IMR-90 (cell line): ENCODE data around the gene ICAM1. TPM values are rescaled to one million over a fixed set of nuclear protein-coding genes. Genes with fewer than 3 reads are reported as not detected.

ENCODE experiments used
- ATAC-seq: fragments of 200-7000 bp; cut with Tn5 transposase; 2 replicates; pipeline ENCODE4 v1.9.1; 2020; ENCODE audit warnings: low read depth, mild to moderate bottlenecking, moderate library complexity
- BruUV-seq: library from RNA; stranded (reverse); fragments of 400-500 nt; replicated peaks from 2 replicates; lab custom pipeline; 2021; lab: Mats Ljungman, UMichigan
- CTCF ChIA-PET: fragments of 300-600 bp; formaldehyde crosslinking; extraction: SDS; loops from one replicate; lab custom pipeline; 2021; ENCODE audit warnings: antibody characterized with exemption; lab: Yijun Ruan, JAX
- POLR2A ChIA-PET: fragments of 300-600 bp; sonication (Branson Sonifier 250); formaldehyde crosslinking; loops from one replicate; lab custom pipeline; 2022; ENCODE audit warnings: antibody characterized with exemption; ENCODE audit not compliant: unreplicated experiment; lab: Charles Lee
- DNase-seq: peaks from one replicate; pipeline ENCODE4 v3.0.0; 2013
- H2AFZ ChIP-seq: replicated peaks from 2 replicates; pipeline ENCODE3; 2013; ENCODE audit warnings: low read length, mild to moderate bottlenecking; ENCODE audit not compliant: poor library complexity
- H2AK5ac ChIP-seq: 2 replicates; pipeline ENCODE4 v1.6.1; 2013; ENCODE audit warnings: low read depth, low read length, inconsistent platforms
- H2AK9ac ChIP-seq: replicated peaks from 2 replicates; pipeline ENCODE3; 2013; ENCODE audit warnings: mild to moderate bottlenecking, low read depth, low read length, moderate library complexity; ENCODE audit not compliant: poor library complexity
- H2BK120ac ChIP-seq: 2 replicates; pipeline ENCODE4 v1.6.1; 2013; ENCODE audit warnings: low read depth, low read length, inconsistent platforms
- H2BK15ac ChIP-seq: 3 replicates; pipeline ENCODE4 v1.6.1; 2013; ENCODE audit warnings: low read depth, low read length, inconsistent platforms
- H2BK20ac ChIP-seq: 2 replicates; pipeline ENCODE4 v1.6.1; 2013; ENCODE audit warnings: low read depth, mild to moderate bottlenecking, inconsistent platforms, low read length, moderate library complexity
- H2BK5ac ChIP-seq: 2 replicates; pipeline ENCODE4 v1.6.1; 2013; ENCODE audit warnings: mild to moderate bottlenecking, low read depth, low read length, inconsistent platforms; ENCODE audit not compliant: poor library complexity, severe bottlenecking
- H3K14ac ChIP-seq: replicated peaks from 2 replicates; pipeline ENCODE4 v1.6.1; 2013; ENCODE audit warnings: low read depth, low read length, inconsistent platforms
- H3K18ac ChIP-seq: 2 replicates; pipeline ENCODE4 v1.6.1; 2013; ENCODE audit warnings: low read depth, low read length, control low read depth
- H3K23ac ChIP-seq: 2 replicates; pipeline ENCODE4 v1.6.1; 2013; ENCODE audit warnings: low read depth, low read length, inconsistent platforms
- H3K27ac ChIP-seq: 2 replicates; pipeline ENCODE4 v1.5.1; 2013; ENCODE audit warnings: mild to moderate bottlenecking, control low read depth, low read length; ENCODE audit not compliant: insufficient read depth
- H3K27me3 ChIP-seq: 2 replicates; pipeline ENCODE4 v1.6.1; 2013; ENCODE audit warnings: low read length; ENCODE audit not compliant: control insufficient read depth, insufficient read depth
- H3K36me3 ChIP-seq: 2 replicates; pipeline ENCODE4 v1.6.1; 2013; ENCODE audit warnings: low read length, mixed read lengths; ENCODE audit not compliant: control insufficient read depth, insufficient read depth
- H3K4ac ChIP-seq: 2 replicates; pipeline ENCODE4 v1.6.1; 2013; ENCODE audit warnings: low read depth, low read length, inconsistent platforms
- H3K4me1 ChIP-seq: 2 replicates; pipeline ENCODE4 v1.6.1; 2013; ENCODE audit warnings: low read length, mixed read lengths; ENCODE audit not compliant: control insufficient read depth, insufficient read depth
- H3K4me2 ChIP-seq: 2 replicates; pipeline ENCODE4 v1.6.1; 2013; ENCODE audit warnings: low read depth, mild to moderate bottlenecking, control low read depth, low read length, moderate library complexity
- H3K4me3 ChIP-seq: 2 replicates; pipeline ENCODE4 v1.5.1; 2013; ENCODE audit warnings: low read depth, mild to moderate bottlenecking, control low read depth, low read length, moderate library complexity; ENCODE audit not compliant: insufficient read depth
- H3K56ac ChIP-seq: 2 replicates; pipeline ENCODE4 v1.6.1; 2013; ENCODE audit warnings: low read length, inconsistent platforms; ENCODE audit not compliant: insufficient read depth; ENCODE audit errors: extremely low read depth
- H3K79me1 ChIP-seq, 2 experiments: 2 replicates each; pipeline ENCODE4 v1.6.1; 2013; ENCODE audit warnings: low read length in 2 of 2, inconsistent platforms in 1 of 2, low read depth in 1 of 2
- H3K9ac ChIP-seq: 2 replicates; pipeline ENCODE4 v1.6.1; 2013; ENCODE audit warnings: low read depth, low read length, control low read depth
- H3K9me1 ChIP-seq: 2 replicates; pipeline ENCODE4 v1.6.1; 2013; ENCODE audit warnings: low read length, inconsistent platforms; ENCODE audit not compliant: insufficient read depth
- H3K9me3 ChIP-seq: 2 replicates; pipeline ENCODE4 v1.6.1; 2013; ENCODE audit warnings: low read length; ENCODE audit not compliant: control insufficient read depth, insufficient read depth
- H4K20me1 ChIP-seq: 2 replicates; pipeline ENCODE4 v1.6.1; 2013; ENCODE audit warnings: low read length, inconsistent platforms; ENCODE audit not compliant: insufficient read depth
- H4K5ac ChIP-seq: 2 replicates; pipeline ENCODE4 v1.6.1; 2013; ENCODE audit warnings: mild to moderate bottlenecking, low read depth, low read length, control low read depth
- H4K8ac ChIP-seq, 2 experiments: 2 replicates each; pipeline ENCODE4 v1.6.1; 2013; ENCODE audit warnings: low read depth in 2 of 2, low read length in 2 of 2, control low read depth in 1 of 2, inconsistent platforms in 1 of 2
- H4K91ac ChIP-seq: 2 replicates; pipeline ENCODE4 v1.6.1; 2013; ENCODE audit warnings: low read depth, low read length, inconsistent platforms; ENCODE audit not compliant: insufficient read depth
- BHLHE40 ChIP-seq: fragments of 150-350 bp; IDR thresholded peaks from 2 replicates; pipeline ENCODE4 v1.6.1; 2016; ENCODE audit warnings: mild to moderate bottlenecking, low read depth, low read length
- CEBPB ChIP-seq: IDR thresholded peaks from 2 replicates; pipeline ENCODE4 v1.6.1; 2012; ENCODE audit warnings: low read depth, low read length, improper control_type of control experiment
- CHD1 ChIP-seq: IDR thresholded peaks from 2 replicates; pipeline ENCODE4 v1.6.1; 2012; ENCODE audit warnings: low read depth, low read length, improper control_type of control experiment
- MAFK ChIP-seq: IDR thresholded peaks from 2 replicates; pipeline ENCODE4 v1.6.1; 2012; ENCODE audit warnings: low read depth, low read length, improper control_type of control experiment
- MXI1 ChIP-seq: IDR thresholded peaks from 2 replicates; pipeline ENCODE4 v1.6.1; 2012; ENCODE audit warnings: low read depth, mild to moderate bottlenecking, low read length, moderate library complexity, borderline replicate concordance
- NFE2L2 ChIP-seq: fragments of 150-350 bp; IDR thresholded peaks from 2 replicates; pipeline ENCODE4 v1.6.1; 2016; ENCODE audit warnings: low read depth, mild to moderate bottlenecking, low read length
- POLR2A ChIP-seq: IDR thresholded peaks from 2 replicates; pipeline ENCODE4 v1.6.1; 2012; ENCODE audit warnings: mild to moderate bottlenecking, low read depth, low read length
- RCOR1 ChIP-seq: IDR thresholded peaks from 2 replicates; pipeline ENCODE4 v1.6.1; 2012; ENCODE audit warnings: mild to moderate bottlenecking, low read length, improper control_type of control experiment; ENCODE audit not compliant: insufficient replicate concordance
- RFX5 ChIP-seq: IDR thresholded peaks from 2 replicates; pipeline ENCODE4 v1.8.0; 2012; ENCODE audit warnings: low read depth, mild to moderate bottlenecking, low read length, moderate library complexity
- SMC3 ChIP-seq: fragments of 150-350 bp; IDR thresholded peaks from 2 replicates; pipeline ENCODE4 v1.6.1; 2016; ENCODE audit warnings: low read depth, mild to moderate bottlenecking, antibody characterized with exemption, low read length, moderate library complexity
- WGBS, 2 experiments: methylation state at CpG; one replicate each; pipeline versions ENCODE4 v1.1.5 to v1.1.7; 2013; ENCODE audit warnings: missing lambda C conversion rate in 2 of 2; ENCODE audit not compliant: insufficient read length in 1 of 2; ENCODE audit errors: extremely low coverage in 2 of 2; 5-methylcytosine and 5-hydroxymethylcytosine counted together
- dilution Hi-C: fragments of 300-500 bp; cut with HindIII; formaldehyde crosslinking; loops from one replicate; pipeline ENCODE4 v1.14.3; 2018; ENCODE audit warnings: low sequenced_read_pairs; ENCODE audit not compliant: unreplicated experiment
- in situ Hi-C: fragments of 300-500 bp; cut with MboI; formaldehyde crosslinking; loops from 3 replicates; pipeline ENCODE4 v1.14.3; 2019; ENCODE audit warnings: low sequenced_read_pairs, inconsistent platforms, mixed read lengths
- intact Hi-C: fragments of 100-400 bp; cut with micrococcal nuclease; formaldehyde crosslinking; loops from 2 replicates; pipeline ENCODE4 v1.10.0; 2022
- polyA plus RNA-seq, 3 experiments: library from polyadenylated mRNA; depleted of rRNA; stranded (reverse); fragments of >200 nt; gene quantifications; 2 replicates each; pipeline ENCODE4 v1.2.3, GENCODE V29; 2012; ENCODE audit warnings: low replicate concordance in 1 of 3
- total RNA-seq: library from RNA; depleted of rRNA; stranded (reverse); fragments of >200 nt; gene quantifications from 2 replicates; pipeline ENCODE4 v1.2.3, GENCODE V29; 2012
- TF ChIP-seq, protein P1 (sequence below): conservative IDR thresholded peaks from 2 replicates; pipeline ENCODE4 v1.5.1; 2012; ENCODE audit warnings: mild to moderate bottlenecking, low read depth, low read length, improper control_type of control experiment
- TF ChIP-seq, protein P2 (sequence below): fragments of 150-350 bp; IDR thresholded peaks from 2 replicates; pipeline ENCODE4 v1.6.1; 2017; ENCODE audit warnings: mild to moderate bottlenecking, antibody characterized with exemption, low read length, low read depth

Gene ICAM1
- total and polyA plus RNA-seq, 2 of the 4 experiments (the other 2 are of a cell fraction), result 10.6 to 19.1 TPM

DNA sequence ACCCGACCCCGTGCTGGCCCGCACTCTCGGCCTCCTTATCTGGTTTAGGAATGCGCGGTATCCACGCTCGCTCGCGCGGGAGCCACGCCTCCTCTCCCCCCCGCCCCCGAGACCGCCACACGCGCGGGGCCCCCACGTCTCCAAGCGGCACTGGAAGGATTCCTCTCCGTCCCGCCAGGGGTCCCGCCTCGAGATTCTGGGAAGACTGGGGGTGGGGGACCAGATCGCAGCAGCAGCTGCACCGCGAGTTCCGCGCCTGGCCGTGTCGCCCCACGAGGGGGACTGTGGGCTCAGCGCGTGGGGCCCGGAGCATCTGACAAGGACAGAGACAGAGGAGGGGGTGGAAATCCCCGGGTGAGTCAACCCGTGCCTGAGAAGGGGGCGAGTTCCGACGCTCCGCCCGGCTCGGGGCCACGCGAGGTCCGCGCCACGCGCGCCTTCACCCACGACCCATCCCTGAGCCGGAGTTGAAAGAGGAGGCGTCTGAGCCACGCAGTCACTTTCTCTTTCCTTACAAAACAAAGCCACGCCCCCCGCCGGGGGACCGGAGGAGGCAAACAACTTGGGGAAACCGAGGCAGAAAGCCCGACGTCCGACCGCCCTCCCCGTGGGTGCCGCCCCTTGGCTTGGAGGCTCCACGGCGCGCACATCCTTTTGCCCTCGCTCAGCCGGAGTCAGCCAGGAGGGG is 40.6 kb upstream of the ICAM1 start (continued):
- TF ChIP-seq CEBPB (no peak), POLR2A (peak; percentile 41), RFX5 (no peak)

DNA sequence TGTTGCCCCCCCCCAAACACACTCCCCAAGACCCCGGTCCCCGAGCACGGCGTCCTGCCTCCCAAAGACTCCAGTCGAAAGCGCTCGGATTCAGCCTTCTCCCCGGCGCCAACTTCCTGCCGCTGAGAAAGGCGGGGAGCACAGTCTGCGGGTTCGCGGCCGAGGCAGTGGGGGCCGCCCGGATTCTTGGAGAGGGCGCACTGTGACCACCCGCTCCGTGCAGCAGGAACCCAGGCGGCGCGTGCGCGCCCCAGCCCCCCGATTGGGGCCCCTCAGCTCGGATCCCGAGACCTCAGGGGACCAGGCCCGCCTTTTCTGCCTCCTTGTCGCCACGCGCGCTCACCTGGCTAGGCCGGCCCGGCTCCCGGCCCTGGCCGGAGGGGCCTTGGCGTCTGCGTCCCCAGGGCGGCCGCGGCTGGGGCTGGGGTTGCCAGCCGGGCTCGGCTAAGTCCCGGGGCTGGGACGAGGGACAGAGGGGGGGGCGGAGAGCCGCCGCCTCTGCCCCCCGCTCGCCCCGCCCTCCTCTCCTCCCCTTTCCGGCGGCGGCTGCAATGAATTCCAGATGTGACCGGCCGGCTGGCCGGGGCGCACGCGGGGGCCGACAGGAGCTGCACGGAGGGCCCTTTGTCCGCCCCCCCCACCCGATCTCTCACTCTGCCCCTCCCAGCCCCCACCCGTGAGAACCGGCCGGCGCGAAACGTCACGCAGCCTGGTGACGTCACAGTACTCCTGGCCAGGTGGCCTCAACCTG is 39.9 kb upstream of the ICAM1 start, which contains the start of gene S1PR2:
S1PR2 (minus strand) TSS at position 471 of the 751 bp plus-strand sequence. CDS start 6,426 bp downstream, outside the sequence.
- Histone ChIP-seq H4K20me1 (peaks cover 20% of the 10 kb centered on the region), H2BK5ac (peak within 1 kb of the TSS; percentile 63), H3K18ac (peak within 1 kb of the TSS; percentile 74), H3K4me2 (peak within 1 kb of the TSS; percentile 51), H2AK9ac (peak within 1 kb of the TSS; percentile 97), H3K79me1 (peaks cover 29 to 52% of the 10 kb centered on the region in 2 experiments; a peak in 3 of 4 replicates), H2AK5ac (peak within 1 kb of the TSS; percentile 85), H4K8ac (peak within 1 kb of the TSS; percentile 62 to 75), H3K9me3 (no peaks in the 10 kb centered on the region), H3K4ac (peak within 1 kb of the TSS; percentile 90), H3K9ac (peak within 1 kb of the TSS; percentile 92), H3K9me1 (peaks cover 14% of the 10 kb centered on the region), H2BK120ac (peak within 1 kb of the TSS; percentile 65), H3K36me3 (peaks cover 7% of the 10 kb centered on the region; the same call in 1 of the 2 replicates), H4K5ac (peak within 1 kb of the TSS; percentile 47), H3K4me1 (peaks cover 26% of the 10 kb centered on the region), H2AFZ (peak within 1 kb of the TSS; percentile 93), H4K91ac (peak within 1 kb of the TSS; percentile 66), H3K27ac (peak within 1 kb of the TSS; percentile 89), H3K23ac (peak within 1 kb of the TSS; percentile 41), H3K14ac (peak within 1 kb of the TSS; percentile 93), H3K27me3 (no peaks in the 10 kb centered on the region), H2BK15ac (peak within 1 kb of the TSS; percentile 34; the same call in 1 of the 3 replicates), H2BK20ac (peak within 1 kb of the TSS; percentile 48; the same call in 1 of the 2 replicates), H3K4me3 (peak within 1 kb of the TSS; percentile 87), H3K56ac (peak within 1 kb of the TSS; percentile 27; the same call in 1 of the 2 replicates)
- ChIA-PET POLR2A (no interaction called here), CTCF (no interaction called here)
- peak; percentile 75 for DNase-seq
- BruUV-seq, result no TSS peak
- dilution Hi-C loops (no loop called here), in situ Hi-C loops (no loop called here), intact Hi-C loops (loop anchor here (2.0 kb wide), 1 partner anchor 36 kb away; the partner anchor contains the start of gene DNMT1)
- peak; percentile 69 for ATAC-seq
- WGBS, 2 experiments, result 0% methylated on average over 23 of the region's 73 CpGs; no CpG with 5 or more reads in 1 of the 2 experiments
- TF ChIP-seq RFX5 (no peak), NFE2L2 (no peak), CHD1 (peak; percentile 87; the same call in 1 of the 2 replicates), MXI1 (no peak), CEBPB (no peak), RCOR1 (no peak), MAFK (no peak), SMC3 (no peak), POLR2A (peak; percentile 86), BHLHE40 (no peak)
- TF ChIP-seq, protein P1, sequence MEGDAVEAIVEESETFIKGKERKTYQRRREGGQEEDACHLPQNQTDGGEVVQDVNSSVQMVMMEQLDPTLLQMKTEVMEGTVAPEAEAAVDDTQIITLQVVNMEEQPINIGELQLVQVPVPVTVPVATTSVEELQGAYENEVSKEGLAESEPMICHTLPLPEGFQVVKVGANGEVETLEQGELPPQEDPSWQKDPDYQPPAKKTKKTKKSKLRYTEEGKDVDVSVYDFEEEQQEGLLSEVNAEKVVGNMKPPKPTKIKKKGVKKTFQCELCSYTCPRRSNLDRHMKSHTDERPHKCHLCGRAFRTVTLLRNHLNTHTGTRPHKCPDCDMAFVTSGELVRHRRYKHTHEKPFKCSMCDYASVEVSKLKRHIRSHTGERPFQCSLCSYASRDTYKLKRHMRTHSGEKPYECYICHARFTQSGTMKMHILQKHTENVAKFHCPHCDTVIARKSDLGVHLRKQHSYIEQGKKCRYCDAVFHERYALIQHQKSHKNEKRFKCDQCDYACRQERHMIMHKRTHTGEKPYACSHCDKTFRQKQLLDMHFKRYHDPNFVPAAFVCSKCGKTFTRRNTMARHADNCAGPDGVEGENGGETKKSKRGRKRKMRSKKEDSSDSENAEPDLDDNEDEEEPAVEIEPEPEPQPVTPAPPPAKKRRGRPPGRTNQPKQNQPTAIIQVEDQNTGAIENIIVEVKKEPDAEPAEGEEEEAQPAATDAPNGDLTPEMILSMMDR, result no peak
- TF ChIP-seq, protein P2, sequence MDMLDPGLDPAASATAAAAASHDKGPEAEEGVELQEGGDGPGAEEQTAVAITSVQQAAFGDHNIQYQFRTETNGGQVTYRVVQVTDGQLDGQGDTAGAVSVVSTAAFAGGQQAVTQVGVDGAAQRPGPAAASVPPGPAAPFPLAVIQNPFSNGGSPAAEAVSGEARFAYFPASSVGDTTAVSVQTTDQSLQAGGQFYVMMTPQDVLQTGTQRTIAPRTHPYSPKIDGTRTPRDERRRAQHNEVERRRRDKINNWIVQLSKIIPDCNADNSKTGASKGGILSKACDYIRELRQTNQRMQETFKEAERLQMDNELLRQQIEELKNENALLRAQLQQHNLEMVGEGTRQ, result no peak
